Activated CD4-positive, alpha-beta T cell treated with anti-CD3 and anti-CD28 coated beads for 24 hours (primary cell): Measurements from ENCODE around the gene NCBP2.
"Not testable (repeated sequence)": the region's sequence is repeated elsewhere in the genome, so short reads cannot be mapped to it uniquely, and the experiment has no call there.

Source experiments
- DNase-seq, 2 donors: peaks; one replicate each; pipeline ENCODE4 v3.0.0-alpha.2; 2020; ENCODE audit warnings: low read depth in 2 of 2

NCBP2 gene

GRCh38 chr3:196968233-196969133, 26.2 kb upstream of the NCBP2 start, which contains the start of gene PIGZ:
TSS of gene PIGZ (minus strand) at chr3:196968833. CDS start at chr3:196952031, 16,802 bp downstream.
- peak in 1 of 2 donors; percentile 34 for DNase-seq

- no peak for DNase-seq
These were observed 25.3 kb upstream of the NCBP2 start for GRCh38 chr3:196967412-196968232.

GRCh38 chr3:196966526-196967401, 24.4 kb upstream of the NCBP2 start:
- DNase-seq = no peak

- DNase-seq = no peak
These were observed 23.5 kb upstream of the NCBP2 start for GRCh38 chr3:196965804-196966173.

GRCh38 chr3:196965112-196965803, 22.9 kb upstream of the NCBP2 start:
- no peak for DNase-seq

GRCh38 chr3:196963631-196963953, 21.3 kb upstream of the NCBP2 start:
- DNase-seq = no peak

GRCh38 chr3:196962930-196963630, 20.8 kb upstream of the NCBP2 start:
- DNase-seq = no peak

- no peak for DNase-seq
These were observed 20.0 kb upstream of the NCBP2 start for GRCh38 chr3:196962108-196962929.

- no peak for DNase-seq
These were observed 12.5 kb upstream of the NCBP2 start for GRCh38 chr3:196954832-196955231.

- DNase-seq = no peak
These were observed 9.0 kb upstream of the NCBP2 start for GRCh38 chr3:196951371-196951770.

- DNase-seq = no peak
These were observed 7.4 kb upstream of the NCBP2 start for GRCh38 chr3:196949750-196950149.

GRCh38 chr3:196949285-196949619, 6.9 kb upstream of the NCBP2 start:
- no peak for DNase-seq

- DNase-seq = no peak
These were observed 6.3 kb upstream of the NCBP2 start for GRCh38 chr3:196948442-196949284.

- no peak for DNase-seq
These were observed 5.6 kb upstream of the NCBP2 start for GRCh38 chr3:196947860-196948441.

GRCh38 chr3:196947136-196947859, 5.0 kb upstream of the NCBP2 start:
- no peak for DNase-seq

- DNase-seq = not testable (repeated sequence)
These were observed 1.9 kb upstream of the NCBP2 start for GRCh38 chr3:196944037-196944790.

- DNase-seq = no peak
These were observed 568 bp upstream of the NCBP2 start for GRCh38 chr3:196942915-196943277.
